ENCODE data around the gene RPL13A. TPM values are rescaled to one million over a fixed set of nuclear protein-coding genes. Genes with fewer than 3 reads are reported as not detected.
A peak's percentile ranks its signal among the peaks of the same experiment; 100 is the strongest.

RPL13A gene
- total and polyA plus RNA-seq, 2 of the 13 experiments (the other 11 are each of a cell fraction or from before 2014, with no cell fraction given), result 2,601 to 3,407 TPM

- TF ChIP-seq ZNF781 (CRISPR knock-in tag; IDR thresholded peaks at IDR 0.05; ENCODE audit: borderline replicate concordance, not compliant biosample characterization) (no peak), MBD4 (IDR thresholded peaks at IDR 0.05; ENCODE audit: borderline replicate concordance, low read length) (no peak), ZKSCAN8 (CRISPR knock-in tag; IDR thresholded peaks at IDR 0.05; ENCODE audit: borderline replicate concordance) (no peak; the same call in 1 of the 2 replicates), FOXM1 (CRISPR knock-in tag; IDR thresholded peaks at IDR 0.05) (peak; percentile 54; the same call in 1 of the 2 replicates), SIN3B (IDR thresholded peaks at IDR 0.05; ENCODE audit: low read length) (no peak; the same call in 1 of the 2 replicates), STAT6 (CRISPR knock-in tag; IDR thresholded peaks at IDR 0.05; ENCODE audit: borderline replicate concordance) (no peak), ZNF121 (CRISPR knock-in tag; IDR thresholded peaks at IDR 0.05) (no peak), ZNF318 (CRISPR knock-in tag; IDR thresholded peaks at IDR 0.05) (no peak), ZNF547 (CRISPR knock-in tag; IDR thresholded peaks at IDR 0.05) (peak; percentile 21; the same call in 1 of the 2 replicates), RBAK (CRISPR knock-in tag; IDR thresholded peaks at IDR 0.05) (no peak), LCORL (IDR thresholded peaks at IDR 0.05) (no peak), LCORL (CRISPR knock-in tag; IDR thresholded peaks at IDR 0.05) (no peak), GFI1 (CRISPR knock-in tag; IDR thresholded peaks at IDR 0.05; ENCODE audit: borderline replicate concordance) (peak; percentile 66), GABPA (IDR thresholded peaks at IDR 0.05; ENCODE audit: low read depth, low read length) (peak; percentile 70), GABPA (CRISPR knock-in tag; IDR thresholded peaks at IDR 0.05; ENCODE audit: low read depth) (peak; percentile 94), ZNF343 (CRISPR knock-in tag; IDR thresholded peaks at IDR 0.05) (no peak)
These were observed at the start of gene RPL13A (continued) for GRCh38 chr19:49487277-49488045.

Measured in HepG2 (cell line).